ENCODE results near the gene GAB3.
A peak's percentile ranks its signal among the peaks of the same experiment; 100 is the strongest.

GAB3 gene

GRCh38 chrX:154738011-154738738 is 12.7 kb downstream of the GAB3 start:
- H3K4me1 ChIP-seq (ENCODE audit: low read length), result peaks cover 10% of the 10 kb centered on the region
- no peaks in the 10 kb centered on the region for H4K20me1 ChIP-seq (ENCODE audit: insufficient read depth, low read length)
- no peak for TF ChIP-seq EZH2phosphoT487 (IDR thresholded peaks at IDR 0.05; ENCODE audit: low read depth)
- TF ChIP-seq CTCF (IDR thresholded peaks at IDR 0.05; ENCODE audit: low read depth, low read length), result no peak
- H2AFZ ChIP-seq (ENCODE audit: low read depth, low read length), result no peak overlapping the region
- H3K36me3 ChIP-seq (replicated peaks; ENCODE audit: low read depth, low read length), result no peaks in the 10 kb centered on the region
- no peak overlapping the region for H3K4me3 ChIP-seq (ENCODE audit: low read length)
- H3K9me3 ChIP-seq (ENCODE audit: insufficient read depth, low read length), result no peaks in the 10 kb centered on the region
- no peak overlapping the region for H3K27ac ChIP-seq (ENCODE audit: low read length)
- H3K79me2 ChIP-seq (ENCODE audit: low read length), result no peaks in the 10 kb centered on the region
- no peak overlapping the region for H3K9ac ChIP-seq (ENCODE audit: low read length)
- H3K27me3 ChIP-seq (ENCODE audit: low read depth, low read length), result no peaks in the 10 kb centered on the region
- no peak overlapping the region for H3K4me2 ChIP-seq (ENCODE audit: low read length)

GRCh38 chrX:154737136-154737535 is 13.7 kb downstream of the GAB3 start:
- no peaks in the 10 kb centered on the region for H3K27me3 ChIP-seq (ENCODE audit: low read depth, low read length)
- peaks cover 10% of the 10 kb centered on the region for H3K4me1 ChIP-seq (ENCODE audit: low read length)
- H4K20me1 ChIP-seq (ENCODE audit: insufficient read depth, low read length), result no peaks in the 10 kb centered on the region
- no peak overlapping the region for H3K4me2 ChIP-seq (ENCODE audit: low read length)
- H3K9ac ChIP-seq (ENCODE audit: low read length), result no peak overlapping the region
- no peaks in the 10 kb centered on the region for H3K36me3 ChIP-seq (replicated peaks; ENCODE audit: low read depth, low read length)
- H3K9me3 ChIP-seq (ENCODE audit: insufficient read depth, low read length), result no peaks in the 10 kb centered on the region
- no peaks in the 10 kb centered on the region for H3K79me2 ChIP-seq (ENCODE audit: low read length)
- TF ChIP-seq EZH2phosphoT487 (IDR thresholded peaks at IDR 0.05; ENCODE audit: low read depth) (no peak), CTCF (IDR thresholded peaks at IDR 0.05; ENCODE audit: low read depth, low read length) (no peak)
- no peak overlapping the region for H3K4me3 ChIP-seq (ENCODE audit: low read length)
- H3K27ac ChIP-seq (ENCODE audit: low read length), result no peak overlapping the region
- H2AFZ ChIP-seq (ENCODE audit: low read depth, low read length), result no peak overlapping the region

- Histone ChIP-seq H3K27me3 (ENCODE audit: low read depth, low read length) (no peaks in the 10 kb centered on the region), H3K9ac (ENCODE audit: low read length) (no peak overlapping the region), H3K4me3 (ENCODE audit: low read length) (no peak overlapping the region), H3K79me2 (ENCODE audit: low read length) (no peaks in the 10 kb centered on the region), H2AFZ (ENCODE audit: low read depth, low read length) (no peak overlapping the region), H3K27ac (ENCODE audit: low read length) (no peak overlapping the region), H3K9me3 (ENCODE audit: insufficient read depth, low read length) (no peaks in the 10 kb centered on the region), H3K4me1 (ENCODE audit: low read length) (peaks cover 10% of the 10 kb centered on the region), H4K20me1 (ENCODE audit: insufficient read depth, low read length) (no peaks in the 10 kb centered on the region), H3K4me2 (ENCODE audit: low read length) (no peak overlapping the region), H3K36me3 (replicated peaks; ENCODE audit: low read depth, low read length) (no peaks in the 10 kb centered on the region)
- TF ChIP-seq CTCF (IDR thresholded peaks at IDR 0.05; ENCODE audit: low read depth, low read length) (no peak), EZH2phosphoT487 (IDR thresholded peaks at IDR 0.05; ENCODE audit: low read depth) (no peak)
Observed at GRCh38 chrX:154735695-154736393, 15.0 kb downstream of the GAB3 start.

GRCh38 chrX:154734061-154734781 is 16.7 kb downstream of the GAB3 start:
- H3K4me2 ChIP-seq (ENCODE audit: low read length), result peak overlapping the region; percentile 22
- no peak for TF ChIP-seq EZH2phosphoT487 (IDR thresholded peaks at IDR 0.05; ENCODE audit: low read depth)
- no peak for TF ChIP-seq CTCF (IDR thresholded peaks at IDR 0.05; ENCODE audit: low read depth, low read length)
- no peak overlapping the region for H3K4me3 ChIP-seq (ENCODE audit: low read length)
- H2AFZ ChIP-seq (ENCODE audit: low read depth, low read length), result 0 out of 2 replicates have a peak overlapping the region, but pooled peaks have one; percentile 21
- no peaks in the 10 kb centered on the region for H3K79me2 ChIP-seq (ENCODE audit: low read length)
- H3K36me3 ChIP-seq (replicated peaks; ENCODE audit: low read depth, low read length), result no peaks in the 10 kb centered on the region
- H3K9me3 ChIP-seq (ENCODE audit: insufficient read depth, low read length), result no peaks in the 10 kb centered on the region
- H4K20me1 ChIP-seq (ENCODE audit: insufficient read depth, low read length), result no peaks in the 10 kb centered on the region
- H3K27ac ChIP-seq (ENCODE audit: low read length), result no peak overlapping the region
- H3K4me1 ChIP-seq (ENCODE audit: low read length), result peaks cover 10% of the 10 kb centered on the region
- H3K9ac ChIP-seq (ENCODE audit: low read length), result no peak overlapping the region
- no peaks in the 10 kb centered on the region for H3K27me3 ChIP-seq (ENCODE audit: low read depth, low read length)

All from OCI-LY3 (cell line).